ENCODE results near the gene DIP2B.

GRCh38 chr12:50571786-50572185 is 67.0 kb downstream of the DIP2B start:
- TF ChIP-seq CTCF (IDR thresholded peaks at IDR 0.05; ENCODE audit: low read depth, low read length): no peak
- no peak for TF ChIP-seq POLR2A (IDR thresholded peaks at IDR 0.05; ENCODE audit: extremely low read depth, insufficient read length)
- TF ChIP-seq MAX (IDR thresholded peaks at IDR 0.05; ENCODE audit: low read depth, low read length): no peak

All from NB4 (cell line).